ENCODE measurements around the gene RIPK3.
A peak's percentile ranks its signal among the peaks of the same experiment; 100 is the strongest.
"Not testable (repeated sequence)": the region's sequence is repeated elsewhere in the genome, so short reads cannot be mapped to it uniquely, and the experiment has no call there.

Gene RIPK3

GRCh38 chr14:24343795-24344660 lies 4.2 kb upstream of the RIPK3 start:
- DNase-seq (ENCODE audit: low read depth): no peak

GRCh38 chr14:24342889-24343288 lies 3.1 kb upstream of the RIPK3 start:
- DNase-seq (ENCODE audit: low read depth): no peak

- no peak for DNase-seq (ENCODE audit: low read depth)
These were observed 815 bp upstream of the RIPK3 start for GRCh38 chr14:24340606-24341005.

GRCh38 chr14:24338843-24339242 lies 948 bp downstream of the RIPK3 start:
- DNase-seq (ENCODE audit: low read depth): no peak

- no peak for DNase-seq (ENCODE audit: low read depth)
These were observed 2.0 kb downstream of the RIPK3 start for GRCh38 chr14:24337824-24338175.

- no peak for DNase-seq (ENCODE audit: low read depth)
These were observed 2.5 kb downstream of the RIPK3 start for GRCh38 chr14:24337144-24337823.

GRCh38 chr14:24335461-24336171 lies 4.2 kb downstream of the RIPK3 start:
- DNase-seq (ENCODE audit: low read depth): no peak

GRCh38 chr14:24334431-24335291 lies 5.1 kb downstream of the RIPK3 start, which contains the start of gene ADCY4:
Gene ADCY4 (minus strand): TSS chr14:24335071. CDS start chr14:24334652, 419 bp downstream.
- DNase-seq (ENCODE audit: low read depth): no peak

- DNase-seq (ENCODE audit: low read depth): peak; percentile 79
These were observed 7.4 kb downstream of the RIPK3 start for GRCh38 chr14:24332268-24332993.

- no peak for DNase-seq (ENCODE audit: low read depth)
These were observed 8.0 kb downstream of the RIPK3 start for GRCh38 chr14:24331731-24332267.

GRCh38 chr14:24330973-24331674 lies 8.7 kb downstream of the RIPK3 start:
- no peak for DNase-seq (ENCODE audit: low read depth)

- peak; percentile 60 for DNase-seq (ENCODE audit: low read depth)
These were observed 10.1 kb downstream of the RIPK3 start for GRCh38 chr14:24329736-24330135.

GRCh38 chr14:24329073-24329663 lies 10.6 kb downstream of the RIPK3 start:
- DNase-seq (ENCODE audit: low read depth): no peak

GRCh38 chr14:24327914-24328313 lies 11.9 kb downstream of the RIPK3 start:
- DNase-seq (ENCODE audit: low read depth): not testable (repeated sequence)

- DNase-seq (ENCODE audit: low read depth): no peak
These were observed 12.5 kb downstream of the RIPK3 start for GRCh38 chr14:24327303-24327702.

GRCh38 chr14:24325963-24326362 lies 13.8 kb downstream of the RIPK3 start:
- no peak for DNase-seq (ENCODE audit: low read depth)

GRCh38 chr14:24325041-24325530 lies 14.7 kb downstream of the RIPK3 start:
- no peak for DNase-seq (ENCODE audit: low read depth)

GRCh38 chr14:24324024-24324423 lies 15.8 kb downstream of the RIPK3 start:
- no peak for DNase-seq (ENCODE audit: low read depth)

- no peak for DNase-seq (ENCODE audit: low read depth)
These were observed 16.4 kb downstream of the RIPK3 start for GRCh38 chr14:24323341-24323740.

GRCh38 chr14:24322672-24323071 lies 17.1 kb downstream of the RIPK3 start:
- DNase-seq (ENCODE audit: low read depth): no peak
